ENCODE data around the gene SMAD2.

GRCh38 chr18:47830772-47831171 lies 99.7 kb downstream of the SMAD2 start:
- TF ChIP-seq POLR2A (IDR thresholded peaks at IDR 0.05) (no peak), CTCF (IDR thresholded peaks at IDR 0.05) (no peak), EP300 (IDR thresholded peaks at IDR 0.05) (no peak), POLR2AphosphoS5 (IDR thresholded peaks at IDR 0.05) (no peak)

Measured in sigmoid colon (tissue), 4 donors.